Anterior cingulate cortex (tissue), 58 donors: Measurements from ENCODE around the gene EFCAB11.

ENCODE experiments used
- DNase-seq, 58 donors: peaks; one replicate each; lab custom pipeline; 2025; lab: John Stamatoyannopoulos, UW

The EFCAB11 gene, protein sequence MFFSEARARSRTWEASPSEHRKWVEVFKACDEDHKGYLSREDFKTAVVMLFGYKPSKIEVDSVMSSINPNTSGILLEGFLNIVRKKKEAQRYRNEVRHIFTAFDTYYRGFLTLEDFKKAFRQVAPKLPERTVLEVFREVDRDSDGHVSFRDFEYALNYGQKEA

DNA sequence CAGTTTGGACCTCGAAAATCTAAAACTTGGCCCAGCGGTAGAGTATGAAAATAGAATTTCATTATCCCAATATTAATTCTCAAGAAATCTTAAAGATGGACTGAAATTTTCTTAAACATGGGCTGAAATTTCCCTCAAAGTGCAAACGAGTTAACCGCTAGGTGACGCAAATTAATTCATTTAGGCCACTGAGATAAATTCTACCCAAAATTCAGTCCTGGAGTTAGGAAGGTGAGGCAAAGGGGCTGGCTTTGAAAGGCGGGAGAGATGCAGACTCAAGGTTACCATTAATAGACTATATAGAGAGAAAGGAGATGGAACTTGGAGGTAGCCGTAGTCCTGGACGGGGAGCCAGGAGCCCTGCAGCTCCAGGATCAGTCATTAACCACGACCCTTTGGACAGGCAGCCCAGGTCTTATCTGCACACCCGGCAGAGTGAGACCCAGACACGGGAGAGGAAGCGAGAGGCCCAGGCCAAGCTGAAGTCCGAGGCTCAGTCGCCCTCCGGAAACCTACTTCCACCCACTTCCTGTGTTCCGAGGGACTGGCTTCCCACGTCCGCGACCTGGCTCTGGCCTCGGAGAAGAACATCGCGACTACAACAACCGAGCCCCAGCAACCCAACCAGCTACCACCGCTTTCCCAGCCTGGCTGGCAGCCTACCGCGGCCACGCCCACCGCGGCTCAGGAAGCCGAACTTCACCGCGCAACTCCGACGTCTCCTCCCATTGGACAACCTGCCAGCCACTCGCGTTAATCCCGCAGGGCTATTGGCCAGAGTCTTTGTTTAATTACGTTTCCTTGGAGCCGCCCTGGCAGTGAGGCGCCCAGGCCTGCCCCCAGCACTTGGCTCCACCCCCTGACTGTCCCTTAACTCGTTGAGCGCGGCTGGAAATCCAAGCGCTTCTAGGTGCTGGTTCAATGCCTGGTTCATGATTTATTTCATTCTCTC lies at the start of gene EFCAB11:
Gene EFCAB11 (minus strand): TSS at position 661 of the 952 bp plus-strand sequence. CDS start 70 bp downstream, at position 591.
- peak; percentile 81 to 99 (median 96) for DNase-seq

DNA sequence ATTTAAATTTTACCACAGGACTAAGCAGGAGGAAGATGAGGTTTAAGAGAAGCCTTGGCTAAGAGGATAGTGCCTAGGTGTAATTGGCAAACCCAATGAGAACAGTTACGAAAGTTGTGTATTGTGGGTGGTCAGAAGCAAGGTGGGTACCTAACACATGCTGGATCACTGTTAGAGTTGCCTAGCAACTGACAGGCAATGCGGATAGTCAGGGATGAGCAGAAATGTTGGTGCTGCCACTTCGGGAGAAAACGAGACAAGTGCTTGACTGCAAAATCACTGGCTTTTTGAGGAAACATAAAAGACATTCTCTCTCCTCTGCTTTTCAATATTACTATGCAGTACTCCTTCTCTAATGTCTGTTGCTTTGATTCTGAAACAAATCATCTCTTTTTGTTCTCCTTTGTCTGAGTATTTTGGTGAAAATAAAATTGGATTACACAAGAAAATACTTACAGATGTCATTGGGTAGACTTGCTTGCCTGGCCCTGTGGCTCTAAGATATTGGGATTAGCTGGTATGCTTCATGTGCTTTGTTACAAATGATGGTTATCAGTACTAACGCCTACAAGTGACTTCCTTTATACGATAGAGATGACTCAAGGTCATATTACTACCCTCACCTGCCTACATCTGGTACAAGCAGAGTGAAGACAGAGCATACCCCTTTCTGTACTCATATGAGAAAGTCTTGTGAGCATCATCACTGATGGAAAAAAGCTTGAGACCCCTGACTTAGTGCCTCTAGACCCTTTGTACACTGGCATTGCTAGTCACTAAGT lies 49.2 kb upstream of the EFCAB11 start:
- peak in 7 of 58 donors; percentile 8 to 35 (median 13) for DNase-seq

DNA sequence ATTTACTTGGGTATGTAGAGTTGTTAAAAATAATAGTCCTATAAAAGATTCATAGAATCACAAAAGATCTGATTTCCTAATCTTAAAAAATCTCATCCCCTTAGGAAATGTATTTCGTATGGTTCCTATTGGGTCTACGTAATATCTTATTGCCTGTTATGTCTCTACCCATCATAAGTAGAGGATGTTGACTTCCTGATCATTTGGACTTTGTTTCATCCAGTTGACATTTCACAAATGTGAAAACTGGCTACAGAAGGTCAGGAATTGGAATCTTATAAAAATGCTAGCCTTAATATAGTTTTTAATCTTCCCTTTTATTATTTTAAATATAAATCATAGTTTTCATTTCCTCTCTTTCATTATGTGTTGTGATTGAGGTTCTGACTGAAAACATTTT lies 46.4 kb upstream of the EFCAB11 start:
- no peak for DNase-seq

DNA sequence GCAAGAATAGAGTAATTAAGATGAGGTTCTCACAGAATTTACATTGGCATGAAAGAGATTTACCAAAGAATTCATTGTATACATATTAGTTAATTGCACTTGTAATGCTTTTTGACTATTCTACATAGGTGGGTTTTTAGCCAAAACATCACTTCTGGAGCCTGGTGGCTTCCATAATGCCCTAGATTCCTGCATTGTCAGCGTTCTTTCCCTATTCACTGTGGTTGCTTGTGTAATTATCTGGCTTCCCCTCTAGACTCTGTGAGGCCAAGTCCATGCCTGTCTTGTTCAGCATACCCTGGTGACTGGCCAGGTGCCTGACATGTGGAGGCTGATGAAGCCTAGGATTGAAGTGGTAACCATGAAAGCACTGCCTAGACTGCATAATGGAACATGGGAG lies 42.4 kb upstream of the EFCAB11 start:
- DNase-seq: no peak

DNA sequence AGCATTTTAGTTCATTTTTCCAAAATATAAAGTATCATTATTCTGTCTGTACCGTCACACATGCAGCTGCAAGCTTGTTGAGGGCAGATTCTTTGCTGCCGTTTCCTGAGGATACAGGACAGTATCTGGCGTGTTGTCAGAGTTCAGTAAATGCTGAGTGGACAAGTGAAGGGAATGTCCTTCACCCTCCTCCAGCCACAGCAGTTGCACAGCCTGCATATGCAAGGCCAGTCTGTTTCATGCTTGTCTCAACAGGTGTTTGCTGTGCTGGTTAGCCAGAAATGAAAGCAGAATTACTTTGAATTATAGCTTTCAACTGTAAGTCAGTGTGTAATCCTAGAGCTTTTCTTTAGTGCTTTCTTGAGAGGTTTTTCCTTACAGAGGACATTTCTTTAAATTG lies 37.7 kb upstream of the EFCAB11 start:
- no peak for DNase-seq

DNA sequence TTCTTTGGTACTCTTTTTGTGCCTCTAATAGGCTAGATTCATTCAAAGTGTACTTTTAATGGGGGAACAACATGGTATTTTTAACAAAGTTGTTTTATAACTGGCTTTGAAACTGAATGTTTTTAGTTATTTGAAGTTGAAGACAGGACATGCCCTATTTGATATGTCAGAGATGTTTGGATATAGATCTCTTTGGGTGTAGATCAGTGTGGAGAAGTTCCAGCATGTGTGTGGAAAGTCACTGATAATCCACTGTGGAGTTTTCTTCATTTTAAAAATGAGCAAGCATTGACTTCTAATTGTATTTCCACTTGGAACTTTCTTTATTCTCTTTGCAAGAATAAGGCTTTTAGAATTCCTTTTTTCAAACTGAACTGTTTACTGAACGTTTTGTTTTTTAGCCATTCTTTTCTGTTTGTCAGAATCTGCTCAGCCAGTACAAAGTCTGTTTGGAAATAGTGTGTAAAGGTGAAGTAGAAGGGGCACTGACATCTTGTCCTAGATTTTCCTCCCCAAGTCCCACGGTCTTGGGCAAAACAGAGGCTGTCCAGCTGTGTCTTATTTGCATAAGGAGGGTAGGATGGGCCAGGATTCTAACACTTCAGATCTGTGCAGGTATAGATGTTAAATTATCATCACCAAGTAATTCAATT lies 36.2 kb upstream of the EFCAB11 start:
- DNase-seq: no peak

DNA sequence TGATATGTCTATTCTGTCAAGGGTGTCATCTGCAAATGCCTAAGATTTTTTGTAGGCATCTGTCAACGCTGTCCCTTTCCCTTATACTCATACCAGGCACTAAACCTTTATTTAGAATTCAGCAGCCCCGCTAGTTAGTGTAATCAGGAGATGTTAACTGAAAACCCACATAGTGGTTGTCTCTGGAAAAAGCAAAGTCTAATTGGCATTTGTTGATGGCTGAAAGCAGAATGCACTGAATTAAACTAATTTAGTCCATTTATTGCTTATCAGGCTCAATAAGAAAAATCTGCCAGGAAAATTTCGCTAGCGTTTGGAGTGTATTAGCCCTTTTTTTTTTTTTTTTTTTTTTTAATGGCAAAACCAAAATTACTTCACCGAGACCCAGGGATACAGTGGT lies 35.7 kb upstream of the EFCAB11 start:
- no peak for DNase-seq

DNA sequence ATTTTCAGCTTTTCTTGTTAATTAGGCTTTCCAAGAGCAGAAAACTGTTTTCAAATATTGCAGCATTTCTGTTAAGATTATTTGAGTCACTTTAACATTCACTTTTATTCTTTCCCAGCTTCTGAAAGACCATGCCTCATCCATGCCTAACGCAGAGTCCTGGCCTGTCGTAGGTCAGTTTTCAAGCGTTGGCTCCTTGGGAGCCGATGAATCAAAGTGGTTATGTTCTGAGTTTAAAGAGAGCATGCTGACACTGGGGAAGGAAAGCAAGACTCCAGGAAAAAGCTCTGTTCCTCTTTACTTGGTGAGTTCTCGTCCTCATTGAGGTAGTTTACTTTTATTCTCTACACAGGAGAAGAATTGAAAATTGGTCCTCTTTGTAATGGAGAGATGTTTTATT lies 34.3 kb upstream of the EFCAB11 start:
- no peak for DNase-seq

DNA sequence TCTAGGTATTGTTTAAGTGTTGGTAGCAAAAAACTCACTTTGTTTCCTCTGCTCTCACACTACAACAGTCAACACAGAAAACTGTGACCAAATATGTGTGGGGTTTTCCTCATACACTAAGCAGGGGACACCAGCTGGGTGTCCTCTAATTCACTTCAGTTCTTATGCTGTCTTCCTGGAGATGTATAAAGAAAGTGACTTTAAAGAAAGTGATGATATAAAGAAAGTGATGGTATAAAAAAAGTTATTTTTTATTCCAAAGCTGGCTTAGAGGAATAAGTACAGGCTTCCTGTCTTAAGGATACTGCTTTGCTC lies 32.6 kb upstream of the EFCAB11 start:
- no peak for DNase-seq

DNA sequence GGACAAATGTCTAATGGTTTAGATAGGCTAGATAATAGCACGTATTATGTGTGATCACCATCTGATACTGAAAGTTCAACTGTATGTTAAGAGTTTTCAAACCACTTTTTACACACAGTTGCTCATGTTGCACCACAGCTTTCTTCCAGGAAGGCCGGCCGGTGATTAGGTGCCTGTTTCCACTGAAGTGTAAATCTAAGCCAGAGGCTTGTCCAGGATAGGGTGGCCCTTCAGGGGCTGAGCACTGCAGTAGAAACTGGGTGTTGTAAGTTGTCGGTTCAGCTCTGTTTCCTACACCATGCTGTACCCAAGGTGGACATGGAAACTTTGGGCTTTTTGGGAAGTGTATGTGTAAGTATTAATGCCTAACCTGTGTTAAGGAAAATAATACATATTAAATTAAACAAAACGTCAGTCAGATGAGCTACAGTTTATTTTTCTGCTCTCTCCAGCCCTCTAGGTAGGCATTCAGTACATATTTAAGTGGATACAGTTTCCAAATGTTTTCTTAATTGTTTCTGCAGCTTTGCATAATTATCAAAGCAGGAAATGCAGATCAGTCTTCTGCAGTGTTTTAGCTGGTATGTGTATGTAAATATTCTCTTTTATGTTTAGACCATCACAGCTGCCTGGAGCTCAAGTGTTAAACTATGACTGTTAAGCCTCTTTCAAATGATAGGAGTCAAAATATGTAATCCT lies 32.1 kb upstream of the EFCAB11 start:
- DNase-seq: no peak

DNA sequence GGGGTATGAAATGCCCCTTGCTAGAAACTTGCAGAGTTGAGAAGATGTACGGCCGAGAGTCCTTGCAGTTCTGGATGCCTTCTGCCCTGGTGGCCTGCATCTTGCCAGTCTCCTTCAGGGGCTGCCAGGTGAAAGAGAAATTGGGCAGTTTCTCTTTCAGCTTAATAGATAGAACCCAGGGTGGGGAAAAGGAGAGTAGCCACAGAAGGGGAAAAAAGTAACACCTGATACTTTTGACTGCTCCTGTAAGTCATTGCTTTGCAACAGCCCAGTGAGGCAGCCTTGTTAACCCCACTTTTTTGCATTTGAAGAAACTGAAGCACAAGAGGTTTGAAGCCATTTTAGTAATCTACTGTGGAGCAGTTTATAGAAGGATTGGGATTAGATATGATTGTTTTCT lies 28.8 kb upstream of the EFCAB11 start:
- DNase-seq: no peak

DNA sequence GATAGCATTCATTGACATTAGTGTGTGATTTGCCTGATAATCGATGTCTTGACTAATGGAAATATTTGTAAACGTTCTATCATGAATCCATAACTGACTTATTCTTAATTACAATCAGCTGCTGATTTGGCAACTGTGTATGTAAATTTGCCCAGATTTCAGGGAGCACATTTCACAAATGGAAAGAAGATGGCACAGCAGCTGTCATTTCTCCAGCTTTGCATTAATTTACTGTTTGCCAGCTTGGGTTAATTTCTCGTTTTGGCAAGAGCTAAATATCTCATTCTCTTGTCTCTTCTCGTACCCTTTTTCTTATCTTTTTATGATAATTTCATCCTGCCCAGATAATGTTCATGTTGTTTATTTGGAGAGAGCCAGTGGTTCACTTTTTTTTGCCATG lies 24.1 kb upstream of the EFCAB11 start:
- DNase-seq: no peak

DNA sequence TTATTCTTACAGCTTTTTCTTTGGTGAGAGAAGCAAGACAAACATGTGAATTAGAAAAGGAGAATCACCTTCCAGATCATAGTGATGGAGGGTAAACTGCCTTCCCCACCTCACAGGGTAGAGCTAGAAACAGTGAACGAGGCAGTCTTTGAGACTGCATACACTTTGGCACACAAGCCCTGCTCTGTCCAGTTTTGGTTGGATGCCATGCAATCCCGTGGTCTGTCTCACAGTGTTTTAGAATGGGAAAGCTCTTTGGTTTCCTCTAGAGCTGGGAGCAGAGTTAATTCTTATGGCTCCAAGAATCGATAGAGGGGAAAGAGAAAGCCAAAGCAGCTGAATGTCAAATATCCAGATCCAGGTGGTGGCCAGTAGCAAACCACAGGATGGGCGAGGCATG lies 23.1 kb upstream of the EFCAB11 start:
- peak in 47 of 58 donors; percentile 2 to 80 (median 34) for DNase-seq

DNA sequence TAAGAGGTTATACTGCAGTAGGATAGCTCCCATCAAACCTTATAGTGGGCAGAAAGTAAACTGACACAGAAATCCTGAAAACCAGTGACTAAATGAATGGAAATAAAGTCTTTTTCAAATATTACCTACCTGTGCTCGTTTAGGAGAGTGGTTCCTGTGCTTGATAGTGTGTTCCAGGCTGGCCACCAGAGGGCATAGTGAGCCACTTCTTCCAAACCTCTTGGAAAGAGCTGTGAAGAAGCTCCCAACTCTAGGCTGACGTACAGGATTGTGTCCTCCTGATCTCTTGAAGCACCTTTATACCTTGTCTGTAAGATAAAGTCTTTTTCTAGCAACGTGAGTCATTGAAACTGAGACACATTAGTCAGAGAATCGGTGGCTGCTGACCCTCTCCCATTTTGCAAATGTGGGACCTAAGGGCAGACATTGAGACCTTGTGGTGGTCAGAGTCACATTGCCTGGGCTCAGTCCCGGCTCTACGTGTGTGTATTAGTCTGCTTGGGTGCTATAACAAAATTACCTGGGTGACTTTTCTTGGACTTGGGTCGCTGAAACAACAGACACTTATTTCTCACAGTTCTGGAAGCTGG lies 18.8 kb upstream of the EFCAB11 start:
- DNase-seq: peak in 53 of 58 donors; percentile 5 to 85 (median 49)

DNA sequence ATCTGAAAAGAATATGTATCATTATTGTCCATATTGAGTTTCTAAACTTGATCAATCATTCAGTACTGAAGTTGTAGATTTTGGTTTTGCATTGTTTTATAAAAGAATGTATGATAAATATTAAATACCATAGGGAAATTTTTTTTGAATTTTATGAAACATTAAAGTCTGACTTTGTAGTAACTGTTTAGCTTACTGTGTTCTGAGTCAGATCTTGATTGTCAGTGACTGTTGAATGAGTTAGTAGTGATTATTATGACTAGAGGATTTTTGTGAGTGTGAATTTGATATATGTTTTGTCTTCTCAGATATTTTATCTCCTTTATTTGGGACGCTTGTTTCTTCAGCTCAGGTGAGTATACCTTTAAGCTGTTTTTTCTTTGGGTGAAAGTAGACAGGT lies 11.3 kb upstream of the EFCAB11 start:
- DNase-seq: no peak

DNA sequence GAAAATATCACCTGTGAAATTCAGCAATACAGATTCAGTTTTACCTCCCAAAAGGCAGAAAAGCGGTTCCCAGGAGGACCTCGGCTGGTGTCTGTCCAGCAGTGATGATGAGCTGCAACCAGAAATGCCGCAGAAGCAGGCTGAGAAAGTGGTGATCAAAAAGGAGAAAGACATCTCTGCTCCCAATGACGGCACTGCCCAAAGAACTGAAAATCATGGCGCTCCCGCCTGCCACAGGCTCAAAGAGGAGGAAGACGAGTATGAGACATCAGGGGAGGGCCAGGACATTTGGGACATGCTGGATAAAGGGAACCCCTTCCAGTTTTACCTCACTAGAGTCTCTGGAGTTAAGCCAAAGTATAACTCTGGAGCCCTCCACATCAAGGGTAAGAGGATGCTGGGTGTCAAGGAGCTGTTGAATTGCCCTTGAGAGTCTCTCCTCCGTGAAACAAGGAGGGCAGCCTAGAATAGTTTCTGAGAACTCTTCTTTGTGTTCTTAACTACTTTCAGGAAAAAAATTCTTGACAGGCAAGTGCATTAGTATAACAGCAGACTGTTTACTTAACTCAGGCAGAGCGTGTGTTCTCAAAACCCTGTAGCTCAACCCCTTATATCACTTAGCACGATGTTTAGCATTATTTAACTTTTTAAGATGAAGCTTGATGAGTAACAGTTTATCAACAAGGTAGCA lies 8.9 kb upstream of the EFCAB11 start:
- DNase-seq: no peak

DNA sequence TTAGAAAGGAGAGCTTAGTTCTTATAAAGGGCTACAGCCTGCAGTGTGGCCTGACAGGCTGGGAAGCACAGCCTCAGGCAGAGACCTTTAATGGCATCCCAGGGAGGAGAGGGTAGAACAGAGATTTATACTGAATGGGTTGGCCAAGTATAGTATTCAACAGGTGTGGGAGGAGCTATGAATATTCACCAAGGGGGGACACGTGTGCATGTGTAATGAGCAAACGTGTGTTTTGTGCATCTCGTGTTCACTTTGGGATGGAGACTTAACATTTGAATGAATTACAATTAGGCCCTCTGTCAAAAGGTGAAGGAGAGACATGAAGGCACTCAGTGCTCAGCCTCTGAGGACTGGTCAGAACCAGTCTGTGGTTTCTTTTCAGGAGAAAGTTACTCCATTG lies 6.4 kb upstream of the EFCAB11 start:
- no peak for DNase-seq

DNA sequence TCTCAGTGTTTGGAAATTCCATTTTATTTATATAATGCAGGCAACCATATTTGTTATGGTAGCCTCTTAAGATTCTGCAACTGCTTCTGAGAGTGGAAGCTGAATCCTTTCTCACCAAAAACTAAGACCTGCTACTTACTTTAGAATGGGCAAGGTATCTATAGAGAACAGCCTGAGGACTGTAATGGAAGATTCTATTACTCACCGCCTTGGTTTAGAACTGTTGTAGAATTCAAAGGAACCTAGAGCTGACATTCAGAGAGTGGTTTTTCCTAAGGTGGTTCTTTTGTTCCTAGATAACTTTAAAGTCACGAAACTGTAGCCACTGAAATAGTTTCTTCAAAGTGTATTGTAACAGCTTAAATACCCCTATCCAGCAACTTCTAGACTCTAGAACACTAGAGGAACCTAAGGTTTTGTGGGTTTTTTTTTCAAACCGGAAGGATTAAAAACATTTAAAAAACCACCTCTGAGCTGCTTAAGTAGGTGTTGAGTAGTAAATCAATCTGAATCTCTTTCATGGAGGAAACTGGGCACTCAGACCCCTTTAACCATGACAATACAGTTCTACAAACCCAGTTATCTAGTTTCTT lies 5.4 kb upstream of the EFCAB11 start:
- no peak for DNase-seq

DNA sequence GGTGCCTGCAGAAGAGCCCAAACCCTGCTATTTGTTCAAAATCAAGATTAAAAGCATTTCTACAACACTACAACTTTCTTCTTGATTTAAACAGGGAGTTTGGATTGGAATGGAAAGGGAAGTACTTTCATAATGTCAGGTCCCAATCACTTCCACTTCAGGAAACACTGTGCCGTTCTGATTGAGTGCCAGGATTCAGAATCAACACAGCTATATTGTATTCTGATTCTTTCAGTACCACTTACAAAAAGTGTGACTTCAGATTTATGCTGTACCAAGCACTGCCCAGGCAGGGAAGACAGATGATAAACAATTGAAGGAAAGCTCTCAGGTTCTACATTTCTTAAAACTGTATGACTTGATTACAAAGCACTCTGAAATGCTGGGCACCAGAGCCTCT lies 4.4 kb upstream of the EFCAB11 start:
- peak in 1 of 58 donors; percentile 2 for DNase-seq
